HG03060 (cell line): ENCODE measurements around the gene PALM3.
A peak's percentile ranks its signal among the peaks of the same experiment; 100 is the strongest.
"Not testable (repeated sequence)": the region's sequence is repeated elsewhere in the genome, so short reads cannot be mapped to it uniquely, and the experiment has no call there.

ENCODE experiments used
- ATAC-seq: cut with Tn5 transposase; IDR thresholded peaks from one replicate; pipeline ENCODE4 v1.9.1; 2021; ENCODE audit warnings: low read depth, moderate number of reproducible peaks; ENCODE audit not compliant: unreplicated experiment

PALM3 gene

DNA sequence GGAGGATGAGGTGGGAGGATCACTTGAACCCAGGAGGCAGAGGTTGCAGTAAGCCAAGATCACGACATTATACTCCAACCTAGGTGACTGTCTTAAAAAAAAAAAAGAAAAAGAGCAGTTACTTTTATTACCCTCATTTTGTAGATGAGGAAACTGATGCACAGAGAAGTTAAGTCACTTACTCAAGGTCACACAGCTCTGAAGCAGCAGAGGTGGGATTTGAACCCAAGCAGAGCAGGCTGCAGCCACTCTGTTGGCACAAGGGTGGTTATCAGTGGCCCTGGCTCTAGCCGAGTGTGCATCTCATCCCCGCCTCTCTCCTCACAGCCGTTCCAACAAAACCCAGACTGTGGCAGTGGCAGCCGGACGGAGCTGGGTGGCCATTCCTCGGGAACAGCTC, 22.7 kb downstream of the PALM3 start:
- ATAC-seq, result no peak

DNA sequence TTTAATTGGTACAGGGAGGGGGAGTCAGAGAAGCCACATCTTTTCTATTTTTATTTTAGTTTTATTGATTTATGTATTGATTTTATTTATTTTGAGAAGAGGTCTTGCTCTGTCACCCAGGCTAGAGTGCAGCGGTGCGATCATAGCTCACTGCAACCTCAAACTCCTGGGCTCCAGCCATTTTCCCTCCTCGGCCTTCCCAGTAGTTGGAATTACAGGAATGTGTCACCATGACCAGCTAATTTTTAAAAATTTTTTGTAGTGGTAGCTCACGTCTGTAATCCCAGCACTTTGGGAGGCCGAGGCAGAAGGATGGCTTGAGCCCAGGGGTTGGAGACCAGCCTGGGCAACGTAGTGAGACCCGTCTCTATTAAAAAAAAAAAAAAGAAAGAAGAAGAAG, 26.2 kb downstream of the PALM3 start:
- ATAC-seq, result no peak

DNA sequence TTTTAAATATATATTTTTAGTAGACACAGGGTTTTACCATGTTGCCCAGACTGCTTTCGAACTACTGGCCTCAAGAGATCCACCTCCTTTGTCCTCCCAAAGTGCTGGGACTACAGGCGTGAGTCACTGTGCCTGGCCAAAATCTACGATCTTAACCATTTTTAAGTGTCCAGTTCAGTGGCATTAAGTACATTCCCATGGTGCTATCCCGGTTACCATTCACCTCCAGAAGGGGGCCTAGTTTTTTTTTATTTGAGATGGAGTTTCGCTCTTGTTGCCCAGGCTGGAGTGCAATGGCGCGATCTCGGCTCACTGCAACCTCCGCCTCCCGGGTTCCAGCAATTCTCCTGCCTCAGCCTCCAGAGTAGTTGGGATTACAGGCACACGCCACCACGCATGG, 26.7 kb downstream of the PALM3 start:
- ATAC-seq, result not testable (repeated sequence)

DNA sequence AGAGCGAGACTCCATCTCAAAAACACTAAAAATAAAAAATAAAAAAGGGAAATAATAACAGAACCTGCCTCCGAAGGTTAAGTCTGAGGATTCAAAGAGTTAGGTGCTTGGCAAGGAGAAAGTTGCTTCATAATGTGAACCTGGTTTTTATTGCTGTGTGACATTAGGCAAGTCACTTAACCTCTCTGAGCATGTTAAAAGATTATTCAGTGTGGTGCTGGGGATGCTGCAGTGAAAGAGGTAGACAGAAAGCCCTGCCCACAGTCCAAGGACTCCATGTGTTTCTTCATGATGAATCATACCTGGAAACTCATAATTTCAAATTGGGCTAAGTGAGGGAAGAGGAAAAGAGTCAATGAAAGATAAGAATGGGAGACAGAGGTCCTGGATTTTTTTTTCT, 27.9 kb downstream of the PALM3 start:
- ATAC-seq, result no peak

DNA sequence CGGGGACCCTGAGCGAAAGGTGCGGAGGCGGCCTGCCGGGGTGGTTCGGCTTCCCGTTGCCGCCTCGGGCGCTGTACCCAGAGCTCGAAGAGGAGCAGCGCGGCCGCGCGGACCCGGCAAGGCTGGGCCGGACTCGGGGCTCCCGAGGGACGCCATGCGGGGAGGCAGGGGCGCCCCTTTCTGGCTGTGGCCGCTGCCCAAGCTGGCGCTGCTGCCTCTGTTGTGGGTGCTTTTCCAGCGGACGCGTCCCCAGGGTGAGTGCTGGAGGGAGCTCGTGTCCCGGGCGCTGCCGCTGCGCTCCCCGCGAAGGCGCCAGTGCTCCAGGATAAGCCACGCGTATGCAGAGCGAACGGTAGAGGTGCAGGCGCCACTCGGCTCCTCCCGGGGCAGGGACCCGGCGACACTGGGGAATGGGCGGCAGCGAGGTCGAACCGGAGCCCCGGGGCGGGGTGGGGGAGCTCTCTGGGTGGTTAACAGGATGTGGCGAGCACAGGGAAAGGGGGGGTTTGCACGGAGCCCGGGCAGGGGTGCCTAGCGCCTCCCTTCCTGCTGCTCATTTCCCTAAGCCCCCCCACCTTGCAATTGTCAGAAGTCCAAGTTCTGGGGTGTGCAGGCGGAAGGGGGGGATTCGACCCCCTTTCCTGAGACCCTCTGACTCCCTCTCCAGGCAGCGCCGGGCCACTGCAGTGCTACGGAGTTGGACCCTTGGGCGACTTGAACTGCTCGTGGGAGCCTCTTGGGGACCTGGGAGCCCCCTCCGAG, 30.0 kb downstream of the PALM3 start, which contains the start of gene IL27RA:
Gene IL27RA (plus strand): TSS at position 44 of the 762 bp plus-strand sequence. CDS start 111 bp downstream, at position 155.
- ATAC-seq, result no peak

DNA sequence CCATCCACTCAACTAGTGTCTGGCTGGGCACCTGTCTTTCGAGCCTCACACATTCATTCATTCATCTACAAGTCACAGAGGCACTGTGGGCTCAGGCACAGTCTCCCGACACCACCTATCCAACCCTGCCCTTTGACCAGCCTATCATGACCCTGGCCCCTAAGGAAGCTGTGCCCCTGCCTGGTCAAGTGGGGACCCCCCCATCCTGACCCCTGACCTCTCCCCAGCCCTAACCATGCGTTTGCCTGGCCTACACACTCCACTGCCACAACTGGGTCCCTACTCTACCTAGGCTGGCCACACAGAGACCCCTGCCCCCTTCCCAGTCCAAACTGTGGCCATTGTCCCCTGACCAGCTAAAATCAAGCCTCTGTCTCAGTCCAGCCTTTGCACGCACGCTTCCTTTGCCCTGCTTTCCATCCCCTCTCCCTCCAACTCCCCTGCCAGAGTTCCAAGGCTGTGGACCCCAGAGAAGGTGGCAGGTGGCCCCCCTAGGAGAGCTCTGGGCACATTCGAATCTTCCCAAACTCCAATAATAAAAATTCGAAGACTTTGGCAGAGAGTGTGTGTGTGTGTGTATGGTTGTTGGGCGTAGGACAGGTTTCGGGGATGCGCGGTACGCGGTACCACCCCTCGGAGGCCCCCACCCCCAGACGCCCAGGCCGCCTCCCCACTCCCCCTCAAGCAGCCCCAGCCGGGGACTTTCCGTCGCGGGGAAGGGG, 30.7 kb downstream of the PALM3 start:
- ATAC-seq, result no peak

DNA sequence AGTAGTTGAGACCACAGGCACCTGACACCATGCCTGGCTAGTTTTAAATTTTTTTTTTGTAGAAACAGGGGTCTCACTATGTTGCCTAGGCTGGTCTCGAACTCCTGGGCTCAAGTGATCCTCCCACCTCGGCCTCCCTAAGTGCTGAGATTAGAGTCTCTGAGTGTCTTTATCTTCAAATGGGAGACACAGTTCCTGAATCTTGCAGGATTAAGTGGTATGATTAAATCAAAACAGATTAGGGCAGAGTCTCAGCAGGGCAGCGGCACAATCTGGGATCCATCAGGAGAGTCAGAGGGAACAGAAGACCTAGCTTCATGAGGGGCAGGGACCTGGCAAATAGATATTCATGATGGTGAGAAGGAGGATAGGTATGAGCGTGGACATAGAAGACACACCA, 33.0 kb downstream of the PALM3 start:
- ATAC-seq, result no peak

DNA sequence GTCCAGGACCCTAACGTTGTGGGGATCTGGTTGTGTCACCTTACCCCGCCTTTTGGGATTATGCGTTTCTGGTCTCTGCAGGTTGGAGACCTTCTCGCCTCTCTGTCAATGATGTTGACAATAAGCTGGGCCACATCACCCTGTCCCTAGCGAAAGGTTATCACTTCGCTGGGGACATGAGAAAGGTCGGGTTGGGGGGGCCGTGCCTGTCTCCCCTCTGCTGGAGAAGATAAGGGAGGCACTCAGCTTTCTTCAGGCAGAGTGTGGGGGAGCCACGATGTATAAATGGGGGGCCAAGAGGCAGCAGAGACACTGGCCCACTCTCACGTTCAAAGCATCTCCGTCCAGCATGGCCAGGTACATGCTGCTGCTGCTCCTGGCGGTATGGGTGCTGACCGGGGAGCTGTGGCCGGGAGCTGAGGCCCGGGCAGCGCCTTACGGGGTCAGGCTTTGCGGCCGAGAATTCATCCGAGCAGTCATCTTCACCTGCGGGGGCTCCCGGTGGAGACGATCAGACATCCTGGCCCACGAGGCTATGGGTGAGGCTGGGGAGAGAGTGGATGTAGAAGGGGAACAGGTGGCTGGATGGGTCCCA, 33.9 kb downstream of the PALM3 start, which contains the start of gene RLN3:
Gene RLN3 (plus strand): TSS at position 293 of the 595 bp plus-strand sequence. CDS start 57 bp downstream, at position 350.
- ATAC-seq, result no peak

DNA sequence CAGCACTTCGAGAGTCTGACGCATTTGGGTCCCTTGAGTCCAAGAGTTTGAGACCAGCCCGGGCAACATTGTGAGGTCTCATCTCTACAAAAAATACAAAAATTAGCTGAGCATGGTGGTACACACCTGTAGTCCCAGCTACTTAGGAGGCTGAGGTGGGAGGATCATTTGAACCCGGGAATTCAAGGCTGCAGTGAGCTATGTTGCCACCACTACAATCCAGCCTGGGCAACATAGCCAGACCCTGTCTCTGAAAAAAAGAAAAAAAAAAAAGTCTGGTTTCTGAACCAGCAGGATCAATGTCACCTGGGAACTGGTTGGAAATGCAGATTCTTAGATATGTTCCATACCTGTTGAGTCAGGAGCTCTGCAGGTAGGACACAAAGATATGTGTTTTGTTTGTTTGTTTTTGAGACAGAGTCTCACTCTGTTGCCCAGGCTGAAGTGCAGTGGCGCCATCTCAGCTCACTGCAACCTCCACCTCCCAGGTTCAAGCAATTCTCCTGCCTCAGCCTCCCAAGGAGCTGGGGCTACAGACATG, 35.2 kb downstream of the PALM3 start:
- not testable (repeated sequence) for ATAC-seq

DNA sequence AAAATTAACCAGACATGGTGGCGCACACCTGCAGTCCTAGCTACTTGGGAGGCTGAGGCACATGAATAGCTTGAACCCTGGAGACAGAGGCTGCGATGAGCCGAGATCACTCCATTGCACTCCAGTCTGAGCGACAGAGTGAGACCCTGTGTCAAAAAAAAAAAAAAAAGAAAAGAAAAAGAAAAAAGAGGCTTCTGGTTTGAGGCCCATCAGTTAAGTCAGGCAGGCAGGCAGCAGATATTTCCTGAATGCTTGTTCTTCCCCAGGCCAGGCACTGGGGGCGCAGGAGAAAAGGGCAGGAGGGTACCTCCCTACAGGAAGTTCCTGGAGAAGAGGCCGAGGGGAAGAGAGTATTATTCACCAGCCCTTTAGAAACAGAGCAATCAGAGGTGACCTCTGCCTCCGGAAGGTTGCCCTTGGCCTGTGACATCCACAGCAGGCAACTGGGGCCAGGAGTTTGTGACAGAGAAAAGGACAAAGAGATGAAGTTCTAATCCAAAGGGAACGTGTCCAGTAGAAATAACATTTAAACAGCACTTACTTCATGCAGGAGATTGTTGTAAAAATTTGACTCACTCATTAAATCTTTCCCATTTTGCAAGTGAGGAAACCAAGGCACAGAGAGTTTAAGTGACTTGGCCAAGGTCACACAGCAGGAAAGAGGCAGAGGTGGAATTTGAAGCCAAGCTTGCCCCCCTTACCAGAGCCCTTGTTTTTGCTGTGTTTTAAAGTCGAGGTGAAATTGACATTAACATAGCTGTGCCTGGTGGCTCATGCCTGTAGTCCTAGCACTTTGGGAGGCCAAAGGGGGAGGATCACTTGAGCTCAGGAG, 38.3 kb downstream of the PALM3 start:
- no peak for ATAC-seq

DNA sequence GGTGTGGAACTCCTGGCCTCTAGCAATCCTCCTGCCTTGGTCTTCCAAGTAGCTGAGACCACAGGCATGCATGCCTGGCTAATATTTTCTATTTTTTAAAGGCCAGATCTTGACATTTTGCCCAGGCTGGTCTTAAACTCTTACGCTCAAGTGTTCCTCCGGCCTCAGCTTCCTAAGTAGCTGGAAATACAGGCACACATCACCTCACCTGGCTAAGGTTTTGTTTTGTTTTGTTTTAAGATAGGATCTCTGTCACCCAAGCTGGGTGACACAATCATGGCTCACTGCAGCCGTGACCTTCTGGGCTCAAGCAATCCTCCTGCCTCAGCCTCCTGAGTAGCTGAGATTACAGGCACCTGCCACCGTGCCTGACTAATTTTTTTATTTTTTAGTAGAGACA, 39.4 kb downstream of the PALM3 start:
- no peak for ATAC-seq

DNA sequence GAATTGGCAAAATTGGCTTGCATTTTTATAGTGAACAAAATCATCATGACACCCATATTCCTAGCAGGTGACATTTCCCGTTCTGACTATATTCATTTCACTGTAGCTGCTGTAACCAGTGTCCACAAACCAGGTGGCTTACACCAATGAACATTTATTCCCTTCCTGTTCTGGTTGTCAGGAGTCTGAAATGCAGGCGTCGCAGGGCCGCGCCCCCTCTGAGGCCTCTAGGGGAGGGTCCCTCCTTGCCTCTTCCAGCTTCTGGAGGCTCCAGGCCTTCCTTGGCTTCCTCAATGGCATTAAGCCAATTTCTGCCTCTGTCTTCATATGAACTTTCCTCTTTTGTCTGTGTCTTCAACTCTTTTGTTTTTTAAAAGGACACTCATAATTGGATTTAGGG, 40.4 kb downstream of the PALM3 start:
- no peak for ATAC-seq

DNA sequence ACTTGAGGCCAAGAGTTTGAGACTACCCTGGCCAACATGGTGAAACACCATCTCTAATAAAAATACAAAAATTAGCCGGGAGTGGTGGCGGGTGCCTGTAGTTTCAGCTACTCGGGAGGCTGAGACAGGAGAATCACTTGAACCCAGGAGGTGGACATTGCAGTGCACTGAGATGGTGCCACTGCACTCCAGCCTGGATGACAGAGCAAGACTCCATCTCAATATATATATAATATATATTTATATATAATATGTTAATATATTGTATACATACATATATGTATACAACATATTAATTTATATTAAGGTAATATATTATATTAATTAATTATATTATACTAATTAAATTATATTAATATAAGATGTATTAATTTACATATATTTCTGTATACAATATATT, 42.1 kb downstream of the PALM3 start:
- not testable (repeated sequence) for ATAC-seq

DNA sequence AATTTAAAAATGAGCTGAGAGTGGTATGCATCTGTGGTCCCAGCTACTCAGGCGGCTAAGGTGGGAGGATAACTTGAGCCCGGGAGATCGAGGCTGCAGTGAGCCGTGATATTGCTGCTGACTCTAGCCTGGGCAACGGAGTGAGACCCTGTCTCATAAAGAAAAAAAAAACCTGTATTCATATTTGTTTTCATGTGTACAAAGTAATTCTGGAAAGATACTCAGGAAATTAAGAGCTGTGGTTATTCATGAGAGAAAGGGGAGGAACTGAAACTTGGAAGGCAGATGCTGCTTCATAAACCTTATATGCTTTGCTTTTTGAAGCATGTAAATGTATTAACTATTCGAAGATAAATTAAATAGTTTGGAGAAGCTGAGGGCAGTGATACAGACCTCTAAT, 42.8 kb downstream of the PALM3 start:
- ATAC-seq, result no peak

DNA sequence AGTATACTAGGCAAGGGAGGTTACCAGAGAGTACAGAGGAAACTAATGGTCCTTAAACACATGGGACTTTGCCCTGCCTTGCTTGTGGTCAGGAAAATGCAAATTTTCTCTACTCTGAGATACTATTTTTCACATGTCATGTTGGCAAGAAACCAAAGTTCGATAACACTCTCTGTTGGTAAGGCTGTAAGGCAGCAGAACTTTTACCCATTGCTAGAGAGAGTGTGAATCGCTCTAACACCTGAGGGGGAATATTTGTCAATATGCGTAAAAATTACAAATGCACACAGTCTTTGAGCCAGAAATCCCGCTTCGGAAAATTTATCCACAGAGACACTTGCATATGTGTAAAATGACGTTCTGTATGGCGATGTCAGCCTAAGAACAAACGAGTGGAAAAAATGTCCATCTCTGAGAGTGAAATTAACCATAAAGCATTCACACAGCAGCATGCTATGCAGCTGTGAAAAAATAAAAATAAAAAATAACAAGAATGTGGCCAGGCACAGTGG, 46.3 kb downstream of the PALM3 start:
- ATAC-seq, result peak; percentile 69

DNA sequence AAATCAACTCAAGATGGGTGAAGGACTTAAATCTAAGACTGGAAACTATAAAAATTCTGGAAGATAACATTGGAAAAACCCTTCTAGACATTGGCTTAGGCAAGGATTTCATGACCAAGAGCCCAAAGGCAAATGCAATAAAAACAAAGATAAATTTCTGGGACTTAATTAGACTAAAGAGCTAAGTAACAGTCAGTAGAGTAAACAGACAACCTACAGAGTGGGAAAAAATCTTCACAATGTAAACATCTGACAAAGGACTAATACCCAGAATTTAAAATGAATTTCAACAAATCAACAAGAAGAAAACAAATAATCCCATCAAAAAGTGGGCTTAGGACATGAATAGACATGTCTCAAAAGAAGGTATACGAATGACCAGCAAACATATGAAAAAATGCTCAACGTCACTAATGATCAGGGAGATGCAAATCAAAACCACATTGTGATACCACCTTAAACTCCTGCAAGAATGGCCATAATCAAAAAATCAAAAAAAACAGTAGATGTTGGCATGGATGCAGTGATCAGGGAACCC, 49.4 kb downstream of the PALM3 start:
- ATAC-seq, result no peak

DNA sequence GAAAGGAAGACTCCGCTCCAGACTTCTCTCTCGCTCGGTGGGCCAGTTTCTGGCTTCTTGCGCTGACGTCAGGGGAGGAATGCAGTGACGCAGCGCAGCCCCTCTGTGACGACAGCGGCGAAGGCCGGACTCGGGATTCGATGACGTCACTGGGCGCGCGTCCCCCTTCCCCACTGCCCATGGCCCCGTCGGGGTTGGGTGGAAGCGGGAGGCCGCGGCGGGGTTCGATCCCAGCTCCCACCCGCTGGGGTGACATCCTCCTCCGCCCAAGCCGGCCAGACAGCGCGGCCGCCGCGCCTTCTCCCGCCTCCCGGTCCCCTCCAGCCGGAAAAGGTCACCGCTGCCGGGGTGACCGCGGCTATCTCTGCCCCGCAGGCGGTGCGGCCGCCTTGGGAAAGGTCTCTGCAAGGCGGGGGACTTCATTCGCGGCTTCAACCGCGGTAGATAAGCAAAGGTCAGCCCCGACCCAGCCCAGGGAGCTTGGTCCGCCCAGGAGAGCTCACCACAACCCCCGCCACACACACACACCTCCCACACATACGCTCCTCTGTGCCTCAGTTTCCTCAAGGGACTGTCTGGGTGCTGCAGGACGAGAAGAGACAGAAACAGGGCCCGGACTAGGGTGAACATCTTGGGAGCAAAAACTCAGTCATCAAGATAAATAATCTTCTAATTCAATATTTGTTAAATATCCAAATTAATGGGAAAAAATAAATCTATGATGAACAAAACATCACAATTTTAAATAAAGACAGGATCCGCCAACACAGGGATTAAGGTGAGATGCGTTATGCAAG, 54.9 kb downstream of the PALM3 start:
- no peak for ATAC-seq

DNA sequence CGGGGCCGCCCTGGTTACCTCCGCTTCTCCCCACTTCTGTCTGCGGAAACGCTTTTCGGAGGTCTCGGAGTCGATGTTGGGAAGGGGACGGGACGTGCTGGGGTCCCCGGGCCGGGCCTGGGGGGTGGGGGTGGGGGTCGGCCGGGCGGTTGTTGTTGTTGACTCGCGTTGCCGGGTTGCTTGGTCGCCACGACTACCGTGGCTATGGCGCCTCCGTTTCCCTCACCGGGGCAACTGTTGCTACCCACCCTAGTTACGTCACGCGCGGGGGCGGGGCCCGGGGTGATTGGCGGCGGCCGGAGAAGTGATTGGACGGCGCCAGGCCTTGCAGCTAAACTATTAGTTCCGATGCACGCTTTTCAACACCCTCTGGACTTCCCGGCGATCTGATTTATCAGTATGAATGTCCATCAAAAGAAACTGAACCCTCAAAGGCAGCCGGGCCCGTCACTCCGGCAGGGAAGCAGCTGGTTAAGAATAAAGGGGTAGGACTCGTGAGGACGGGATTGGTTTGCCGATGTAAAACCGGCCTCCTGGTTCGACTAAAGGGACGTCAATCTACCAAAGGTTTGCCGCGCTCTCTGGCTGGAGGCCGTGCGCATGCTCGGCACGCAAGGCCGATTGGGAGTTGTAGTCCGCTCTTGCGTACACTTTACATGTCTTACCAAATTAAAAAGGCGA, 55.7 kb downstream of the PALM3 start, which contains the start of gene RFX1:
Gene RFX1 (minus strand): TSS at position 236 of the 681 bp plus-strand sequence. CDS start 12,477 bp downstream, outside the sequence.
- peak; percentile 70 for ATAC-seq
